Spleen (tissue), 11 donors: ENCODE measurements around the gene GMPS. TPM values are rescaled to one million over a fixed set of nuclear protein-coding genes. Genes with fewer than 3 reads are reported as not detected.

ENCODE experiments used
- DNase-seq: peaks from one replicate; pipeline ENCODE4 v3.0.0-alpha.2; 2020
- H3K27ac ChIP-seq, 8 donors: fragments of 200-600 bp; sonication (generic) in 7 of 8; 1 replicate in 4 of 8; 2 replicates in 4 of 8; pipeline versions ENCODE4 v1.5.0 to v1.8.0; 2016 to 2021; ENCODE audit warnings: inconsistent platforms in 4 of 8, mild to moderate bottlenecking in 4 of 8, moderate library complexity in 1 of 8
- H3K27me3 ChIP-seq, 7 donors: fragments of 200-600 bp; sonication (generic) in 6 of 7; replicated peaks in 1 of 7; 1 replicate in 4 of 7; 2 replicates in 3 of 7; pipeline versions ENCODE4 v1.5.0 to v1.8.0; 2016 to 2021; ENCODE audit warnings: inconsistent platforms in 3 of 7, mild to moderate bottlenecking in 1 of 7
- H3K36me3 ChIP-seq, 6 donors: fragments of 200-600 bp; sonication (generic) in 5 of 6; 1 replicate in 4 of 6; 2 replicates in 2 of 6; pipeline versions ENCODE4 v1.5.0 to v1.8.0; 2016 to 2021; ENCODE audit warnings: inconsistent platforms in 2 of 6
- H3K4me1 ChIP-seq, 6 donors: fragments of 200-600 bp; sonication (generic) in 5 of 6; 1 replicate in 3 of 6; 2 replicates in 3 of 6; pipeline versions ENCODE4 v1.5.0 to v1.8.0; 2016 to 2021; ENCODE audit warnings: inconsistent platforms in 3 of 6
- H3K4me3 ChIP-seq, 8 donors: fragments of 200-600 bp; sonication (generic) in 7 of 8; 1 replicate in 4 of 8; 2 replicates in 4 of 8; pipeline versions ENCODE4 v1.5.0 to v1.8.0; 2016 to 2021; ENCODE audit warnings: inconsistent platforms in 4 of 8, mild to moderate bottlenecking in 4 of 8, moderate library complexity in 2 of 8
- H3K9me3 ChIP-seq, 8 donors: fragments of 200-600 bp; sonication (generic) in 7 of 8; 1 replicate in 4 of 8; 2 replicates in 4 of 8; pipeline versions ENCODE4 v1.5.0 to v1.8.0; 2016 to 2021; ENCODE audit warnings: inconsistent platforms in 4 of 8
- POLR2A ChIP-seq, 3 donors: fragments of 450-650 bp; IDR thresholded peaks; one replicate each; pipeline ENCODE4 v1.5.1; 2017; ENCODE audit warnings: antibody characterized with exemption in 3 of 3, mild to moderate bottlenecking in 1 of 3
- POLR2AphosphoS5 ChIP-seq, 3 donors: sonication (generic); formaldehyde crosslinking; IDR thresholded peaks; one replicate each; pipeline ENCODE4 v1.5.1; 2017; ENCODE audit warnings: antibody characterized with exemption in 3 of 3
- WGBS, 5 donors: extraction: QIAGEN DNeasy Blood & Tissue Kit in 3 of 5; methylation state at CpG; one replicate each; pipeline versions ENCODE4 v1.1.5 to v1.1.7; 2013 to 2018; 5-methylcytosine and 5-hydroxymethylcytosine counted together
- intact Hi-C: fragments of 100-400 bp; cut with DNase I; formaldehyde crosslinking; loops from one replicate; pipeline ENCODE4 v1.15.0; 2023; ENCODE audit warnings: low total_unique reads
- polyA plus RNA-seq, 3 donors: library from polyadenylated mRNA; stranded (reverse); fragments of 200-250 nt; gene quantifications; one replicate each; pipeline ENCODE4 v1.2.1, GENCODE V29; 2013
- total RNA-seq, 7 donors: library from RNA; depleted of rRNA in 3 of 7; stranded (reverse); fragments of >200 nt in 3 of 7; fragmentation: NEBNext Ultra II Directional in 4 of 7; extraction: Animal tissue kit (Norgen Biotek cat#: 25700) in 4 of 7; gene quantifications; one replicate each; pipeline versions ENCODE4 v1.1.0 to v1.2.1, GENCODE V29; 2016 to 2021
- TF ChIP-seq, protein P1 (sequence below), 11 experiments: fragments of 200-600 bp in 7 of 11; fragments of 450-650 bp in 4 of 11; sonication (generic) in 4 of 11; IDR thresholded peaks in 8 of 11; conservative IDR thresholded peaks in 3 of 11; 1 replicate in 7 of 11; 2 replicates in 4 of 11; pipeline versions ENCODE4 v1.4.0 to v1.8.0; 2016 to 2021; ENCODE audit warnings: antibody characterized with exemption in 11 of 11, inconsistent platforms in 4 of 11, mild to moderate bottlenecking in 1 of 11
- donor health status: healthy with polysubstance abuse.
- donor health status: DM: no; HTN: no; CAD: no; lungs with moderate emphysema.
- donor health status: DM: no; HTN: no; CAD: no.
- donor health status: Bipolar disorder and iron deficiency.
- donor health status: healthy.
- donor health status: DM: no; HTN: no; CAD: no.
- donor health status: DM: yes; HTN: yes; CAD: no.

Gene GMPS
- total and polyA plus RNA-seq, 10 donors = 10.8 to 47.4 (median 35.7) TPM

DNA sequence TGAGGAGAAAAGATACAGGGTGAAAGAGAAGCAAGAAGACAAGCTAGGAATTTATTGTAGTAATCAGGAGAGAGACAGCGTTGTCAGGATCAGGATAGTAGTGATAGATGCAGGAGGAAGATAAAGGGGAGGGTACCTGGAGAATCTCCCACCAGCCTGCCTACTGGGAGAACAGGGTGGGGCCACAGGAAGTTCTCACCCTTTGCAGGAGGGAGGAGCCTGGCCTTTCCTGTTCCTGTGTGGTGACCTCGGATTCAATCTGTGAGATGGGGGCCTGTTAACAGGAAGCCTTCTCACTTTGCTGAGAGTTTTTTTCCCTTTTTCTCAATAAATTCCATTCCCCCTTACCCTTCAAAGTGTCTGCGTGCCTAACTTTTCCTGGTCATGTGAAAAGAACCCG is 37.6 kb downstream of the GMPS start:
- 45 to 59% (median 54%) methylated on average over 4 of the region's 4 CpGs for WGBS, 5 donors
- intact Hi-C loops = no loop called here
- Histone ChIP-seq H3K4me1 (peaks cover 0 to 11% (median 4%) of the 10 kb centered on the region in 6 donors), H3K27ac (peak overlapping the region in 4 of 8 donors; percentile 19 to 63 (median 39)), H3K27me3 (no peaks in the 10 kb centered on the region), H3K36me3 (peaks cover 0 to 96% (median 55%) of the 10 kb centered on the region in 6 donors), H3K4me3 (no peak overlapping the region), H3K9me3 (no peaks in the 10 kb centered on the region)
- no peak for DNase-seq
- no peak for TF ChIP-seq POLR2AphosphoS5 (IDR thresholded peaks at IDR 0.05)
- TF ChIP-seq POLR2A (IDR thresholded peaks at IDR 0.05) = no peak
- TF ChIP-seq, protein P1, sequence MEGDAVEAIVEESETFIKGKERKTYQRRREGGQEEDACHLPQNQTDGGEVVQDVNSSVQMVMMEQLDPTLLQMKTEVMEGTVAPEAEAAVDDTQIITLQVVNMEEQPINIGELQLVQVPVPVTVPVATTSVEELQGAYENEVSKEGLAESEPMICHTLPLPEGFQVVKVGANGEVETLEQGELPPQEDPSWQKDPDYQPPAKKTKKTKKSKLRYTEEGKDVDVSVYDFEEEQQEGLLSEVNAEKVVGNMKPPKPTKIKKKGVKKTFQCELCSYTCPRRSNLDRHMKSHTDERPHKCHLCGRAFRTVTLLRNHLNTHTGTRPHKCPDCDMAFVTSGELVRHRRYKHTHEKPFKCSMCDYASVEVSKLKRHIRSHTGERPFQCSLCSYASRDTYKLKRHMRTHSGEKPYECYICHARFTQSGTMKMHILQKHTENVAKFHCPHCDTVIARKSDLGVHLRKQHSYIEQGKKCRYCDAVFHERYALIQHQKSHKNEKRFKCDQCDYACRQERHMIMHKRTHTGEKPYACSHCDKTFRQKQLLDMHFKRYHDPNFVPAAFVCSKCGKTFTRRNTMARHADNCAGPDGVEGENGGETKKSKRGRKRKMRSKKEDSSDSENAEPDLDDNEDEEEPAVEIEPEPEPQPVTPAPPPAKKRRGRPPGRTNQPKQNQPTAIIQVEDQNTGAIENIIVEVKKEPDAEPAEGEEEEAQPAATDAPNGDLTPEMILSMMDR (IDR thresholded peaks at IDR 0.05 in 8 of 11, conservative IDR thresholded peaks at IDR 0.05 in 3 of 11) = no peak

DNA sequence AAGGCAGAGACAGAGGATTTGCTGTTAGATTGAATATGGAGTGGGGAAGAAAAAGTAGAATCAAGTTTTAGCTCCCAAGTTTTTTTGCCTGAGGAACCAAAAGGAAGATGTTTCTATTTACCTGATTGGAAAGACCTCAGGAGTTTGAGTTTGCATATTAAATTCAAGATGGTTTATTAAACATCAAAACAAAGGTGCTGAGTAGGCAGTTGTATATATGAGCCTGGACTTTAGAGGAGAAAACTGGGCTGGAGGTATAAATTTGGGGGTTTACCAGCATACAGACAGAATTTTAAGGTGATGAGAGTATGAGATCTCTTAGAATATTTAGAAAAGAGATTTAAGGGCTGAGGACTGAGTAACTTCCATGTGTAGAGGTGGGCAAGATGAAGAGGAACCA is 38.2 kb downstream of the GMPS start:
- H3K36me3 ChIP-seq = peaks cover 0 to 95% (median 53%) of the 10 kb centered on the region in 6 donors
- H3K4me3 ChIP-seq = no peak overlapping the region
- peaks cover 0 to 11% (median 4%) of the 10 kb centered on the region in 6 donors for H3K4me1 ChIP-seq
- intact Hi-C loops = no loop called here
- no peaks in the 10 kb centered on the region for H3K27me3 ChIP-seq
- TF ChIP-seq, protein P1 (IDR thresholded peaks at IDR 0.05 in 8 of 11, conservative IDR thresholded peaks at IDR 0.05 in 3 of 11) = no peak
- TF ChIP-seq POLR2AphosphoS5 (IDR thresholded peaks at IDR 0.05) = no peak
- TF ChIP-seq POLR2A (IDR thresholded peaks at IDR 0.05) = no peak
- H3K9me3 ChIP-seq = no peaks in the 10 kb centered on the region
- DNase-seq = no peak
- H3K27ac ChIP-seq = peak overlapping the region in 4 of 8 donors; percentile 19 to 63 (median 39)

DNA sequence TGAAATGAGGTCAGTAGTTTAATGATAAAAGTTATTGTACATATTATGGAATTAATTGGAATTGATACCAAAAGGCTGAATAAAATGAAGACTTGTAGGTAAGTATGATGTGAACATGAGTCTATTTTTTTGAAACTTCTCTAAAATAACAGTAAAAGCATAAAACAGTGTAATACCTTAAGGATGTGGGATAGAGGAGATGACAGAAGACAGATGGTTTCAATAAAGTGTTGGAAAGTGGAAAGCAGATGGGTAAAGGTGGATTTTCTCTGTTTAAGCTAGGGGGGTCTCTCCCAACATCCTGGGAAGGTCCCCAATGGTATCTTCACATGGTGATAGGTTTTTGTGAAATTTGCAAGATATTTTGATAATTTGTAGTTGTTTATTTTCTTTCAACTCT is 41.6 kb downstream of the GMPS start:
- Histone ChIP-seq H3K9me3 (no peaks in the 10 kb centered on the region), H3K4me3 (no peak overlapping the region), H3K27me3 (no peaks in the 10 kb centered on the region), H3K27ac (no peak overlapping the region), H3K36me3 (peaks cover 0 to 96% (median 61%) of the 10 kb centered on the region in 6 donors), H3K4me1 (peaks cover 0 to 11% (median 4%) of the 10 kb centered on the region in 6 donors)
- no peak for TF ChIP-seq POLR2A (IDR thresholded peaks at IDR 0.05)
- TF ChIP-seq POLR2AphosphoS5 (IDR thresholded peaks at IDR 0.05) = no peak
- intact Hi-C loops = no loop called here
- DNase-seq = no peak

DNA sequence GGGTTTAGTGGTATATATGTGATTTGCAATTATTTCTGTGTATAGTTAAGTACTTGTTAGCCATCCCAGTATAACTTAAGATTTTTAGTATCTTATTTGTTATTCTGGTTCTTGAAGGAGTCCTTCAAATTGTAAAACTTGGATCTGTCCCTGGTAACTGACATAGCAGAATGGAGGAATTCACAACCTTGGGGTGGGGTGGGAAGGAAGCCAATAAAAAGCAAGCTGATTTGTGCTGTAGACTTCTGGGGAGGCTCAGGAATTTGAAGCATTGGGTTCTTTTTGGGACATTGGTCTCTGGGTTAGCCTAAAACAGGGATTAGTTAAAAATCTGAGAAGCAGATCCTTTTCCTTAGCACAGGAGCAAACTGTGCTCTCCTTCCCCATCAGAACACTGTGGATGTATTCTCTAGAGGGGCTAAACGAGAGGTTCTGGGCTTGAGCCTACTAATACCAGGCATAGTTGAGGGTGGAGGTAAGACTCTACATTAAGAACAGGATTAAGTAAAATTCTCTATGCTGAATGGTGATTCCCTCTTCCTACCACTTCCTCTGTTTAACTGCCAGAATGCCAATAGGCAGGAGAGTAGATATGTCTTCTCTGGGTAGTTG is 42.2 kb downstream of the GMPS start:
- Histone ChIP-seq H3K4me1 (peaks cover 0 to 10% (median 4%) of the 10 kb centered on the region in 6 donors), H3K4me3 (no peak overlapping the region), H3K27ac (no peak overlapping the region), H3K9me3 (no peaks in the 10 kb centered on the region), H3K36me3 (peaks cover 0 to 96% (median 65%) of the 10 kb centered on the region in 6 donors), H3K27me3 (no peaks in the 10 kb centered on the region)
- 56 to 96% (median 83%) methylated on average over 1 of the region's 1 CpG for WGBS, 5 donors
- DNase-seq = no peak
- intact Hi-C loops = no loop called here
- TF ChIP-seq POLR2AphosphoS5 (IDR thresholded peaks at IDR 0.05) = no peak

DNA sequence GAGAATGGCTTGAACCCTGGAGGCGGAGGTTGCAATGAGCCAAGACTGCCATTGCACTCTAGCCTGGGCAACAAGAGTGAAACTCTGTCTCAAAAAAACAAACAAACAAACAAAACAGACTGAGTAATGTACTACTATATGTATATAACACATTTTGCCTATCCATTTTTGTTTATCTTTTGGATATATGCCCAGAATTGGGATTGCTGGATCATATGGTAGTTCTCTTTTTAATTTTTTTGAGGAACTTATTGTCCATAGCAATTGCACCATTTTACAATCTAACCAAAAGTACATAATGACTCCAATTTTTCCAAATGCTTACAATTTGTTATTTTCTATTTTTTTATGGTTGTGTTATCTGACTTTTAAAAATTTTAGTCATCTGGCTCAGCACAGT is 47.3 kb downstream of the GMPS start:
- H3K36me3 ChIP-seq = peaks cover 0 to 100% (median 64%) of the 10 kb centered on the region in 6 donors
- 93 to 100% (median 100%) methylated on average over 1 of the region's 1 CpG for WGBS, 5 donors
- no peaks in the 10 kb centered on the region for H3K9me3 ChIP-seq
- H3K27me3 ChIP-seq = no peaks in the 10 kb centered on the region
- no peak overlapping the region for H3K4me3 ChIP-seq
- TF ChIP-seq, protein P1 (IDR thresholded peaks at IDR 0.05 in 8 of 11, conservative IDR thresholded peaks at IDR 0.05 in 3 of 11) = no peak
- TF ChIP-seq POLR2A (IDR thresholded peaks at IDR 0.05) = no peak
- TF ChIP-seq POLR2AphosphoS5 (IDR thresholded peaks at IDR 0.05) = no peak
- H3K4me1 ChIP-seq = no peaks in the 10 kb centered on the region
- DNase-seq = no peak
- intact Hi-C loops = no loop called here
- H3K27ac ChIP-seq = no peak overlapping the region
